ENCODE data around the gene OR52I1.

The OR52I1 gene

DNA sequence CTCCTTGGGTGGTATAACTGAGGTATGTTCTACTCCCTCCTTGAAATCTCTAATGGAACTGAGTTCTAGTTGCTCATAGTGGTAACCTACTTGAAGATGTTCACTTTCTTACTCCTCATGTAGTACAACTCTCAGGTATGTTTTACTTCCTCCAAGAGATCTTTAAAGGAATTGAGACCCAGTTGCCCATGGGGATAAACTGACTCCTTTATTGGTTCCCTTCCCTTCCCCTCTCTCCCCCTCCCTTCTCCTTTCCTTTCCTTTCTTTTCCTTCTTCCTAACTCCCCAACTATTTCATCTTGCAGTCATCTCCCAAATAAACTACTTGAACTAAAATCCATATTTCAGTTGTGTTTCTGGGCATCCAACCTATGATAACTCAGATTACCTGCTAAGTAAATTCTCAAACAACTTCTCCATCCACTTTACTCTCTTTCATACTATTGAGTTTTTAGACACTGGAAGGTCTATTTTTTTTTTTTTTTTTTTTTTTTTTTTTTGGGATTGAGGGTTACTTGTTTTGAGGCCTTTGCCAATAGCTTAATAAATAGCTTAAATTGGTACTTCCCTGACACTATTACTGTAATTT lies 22.1 kb downstream of the OR52I1 start:
- TF ChIP-seq, protein P1, sequence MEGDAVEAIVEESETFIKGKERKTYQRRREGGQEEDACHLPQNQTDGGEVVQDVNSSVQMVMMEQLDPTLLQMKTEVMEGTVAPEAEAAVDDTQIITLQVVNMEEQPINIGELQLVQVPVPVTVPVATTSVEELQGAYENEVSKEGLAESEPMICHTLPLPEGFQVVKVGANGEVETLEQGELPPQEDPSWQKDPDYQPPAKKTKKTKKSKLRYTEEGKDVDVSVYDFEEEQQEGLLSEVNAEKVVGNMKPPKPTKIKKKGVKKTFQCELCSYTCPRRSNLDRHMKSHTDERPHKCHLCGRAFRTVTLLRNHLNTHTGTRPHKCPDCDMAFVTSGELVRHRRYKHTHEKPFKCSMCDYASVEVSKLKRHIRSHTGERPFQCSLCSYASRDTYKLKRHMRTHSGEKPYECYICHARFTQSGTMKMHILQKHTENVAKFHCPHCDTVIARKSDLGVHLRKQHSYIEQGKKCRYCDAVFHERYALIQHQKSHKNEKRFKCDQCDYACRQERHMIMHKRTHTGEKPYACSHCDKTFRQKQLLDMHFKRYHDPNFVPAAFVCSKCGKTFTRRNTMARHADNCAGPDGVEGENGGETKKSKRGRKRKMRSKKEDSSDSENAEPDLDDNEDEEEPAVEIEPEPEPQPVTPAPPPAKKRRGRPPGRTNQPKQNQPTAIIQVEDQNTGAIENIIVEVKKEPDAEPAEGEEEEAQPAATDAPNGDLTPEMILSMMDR (IDR thresholded peaks at IDR 0.05; ENCODE audit: low read depth, low read length, missing control alignments): no peak
- DNase-seq: no peak
- no peak overlapping the region for H3K27ac ChIP-seq
- no peaks in the 10 kb centered on the region for H3K36me3 ChIP-seq (replicated peaks)
- no peaks in the 10 kb centered on the region for H3K27me3 ChIP-seq (replicated peaks)
- H3K4me3 ChIP-seq (ENCODE audit: low read depth, low read length): no peak overlapping the region
- in situ Hi-C loops (cut with HindIII; ENCODE audit: low pct_ligation_motif_present, low sequenced_read_pairs): no loop called here

DNA sequence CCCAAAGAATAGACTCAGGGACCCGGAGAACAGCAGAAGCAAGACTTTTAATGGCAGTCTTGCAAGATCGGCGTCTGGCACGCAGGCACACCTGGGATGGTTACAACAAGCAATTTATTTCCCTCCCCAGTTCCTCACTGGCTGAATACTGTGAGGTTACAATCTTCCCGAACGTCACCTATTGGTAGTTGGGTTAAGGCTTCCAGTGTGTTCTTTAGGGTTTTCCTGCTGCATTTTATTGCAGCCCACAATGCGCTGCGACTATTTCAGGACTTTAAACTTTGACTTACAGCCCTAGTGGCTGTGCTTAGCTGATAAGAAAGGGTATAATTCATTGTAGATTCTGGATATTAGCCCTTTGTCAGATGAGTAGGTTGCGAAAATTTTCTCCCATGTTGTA lies 25.7 kb downstream of the OR52I1 start:
- DNase-seq: no peak
- H3K36me3 ChIP-seq (replicated peaks): no peaks in the 10 kb centered on the region
- no peak overlapping the region for H3K27ac ChIP-seq
- in situ Hi-C loops (cut with HindIII; ENCODE audit: low pct_ligation_motif_present, low sequenced_read_pairs): no loop called here
- no peaks in the 10 kb centered on the region for H3K27me3 ChIP-seq (replicated peaks)
- TF ChIP-seq, protein P1 (IDR thresholded peaks at IDR 0.05; ENCODE audit: low read depth, low read length, missing control alignments): no peak
- no peak overlapping the region for H3K4me3 ChIP-seq (ENCODE audit: low read depth, low read length)

DNA sequence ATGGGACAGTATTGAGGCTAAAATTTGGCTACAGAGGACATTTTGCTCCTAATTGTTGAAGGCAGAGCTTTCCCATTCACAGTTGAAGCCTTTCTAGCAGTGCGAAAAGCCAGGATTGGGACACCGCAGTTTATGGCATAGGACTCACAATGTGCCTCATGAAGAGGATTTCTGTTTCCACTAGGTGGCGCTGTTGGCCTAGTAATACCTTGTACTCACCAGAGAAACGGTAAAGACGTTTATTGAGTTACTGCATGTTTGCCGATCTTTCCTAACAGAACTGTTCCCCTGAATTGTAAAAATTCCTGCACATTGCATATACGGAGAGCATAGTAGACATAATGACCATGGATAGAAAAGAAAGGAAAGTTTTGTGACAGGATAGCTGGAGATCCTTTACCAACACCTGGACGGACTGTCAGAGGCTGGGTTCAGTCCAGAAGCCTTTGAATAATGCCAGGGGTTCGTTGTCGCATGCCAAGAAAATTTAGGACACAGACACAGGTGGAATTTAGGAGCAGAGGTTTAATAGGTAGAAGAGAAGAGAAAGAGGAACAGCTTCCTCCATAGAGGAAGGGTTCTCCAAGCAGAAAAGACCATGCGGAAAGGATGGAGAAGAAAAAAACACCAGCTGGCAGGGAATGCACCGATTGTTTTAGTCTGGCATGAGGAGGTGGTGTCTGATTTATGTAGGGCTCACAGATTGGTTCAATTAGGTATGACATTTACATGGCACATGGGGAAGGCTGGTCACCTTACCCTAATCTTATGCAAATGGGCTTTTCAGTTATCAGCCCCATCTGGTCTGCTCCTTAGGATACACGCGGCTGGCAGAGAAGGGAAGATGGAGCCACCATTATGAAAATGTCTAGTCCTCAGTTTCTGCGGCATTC lies 32.6 kb downstream of the OR52I1 start:
- TF ChIP-seq, protein P1 (IDR thresholded peaks at IDR 0.05; ENCODE audit: low read depth, low read length, missing control alignments): peak; percentile 74
- no peak overlapping the region for H3K4me3 ChIP-seq (ENCODE audit: low read depth, low read length)
- peak; percentile 81 for DNase-seq
- H3K27me3 ChIP-seq (replicated peaks): no peaks in the 10 kb centered on the region
- no peaks in the 10 kb centered on the region for H3K36me3 ChIP-seq (replicated peaks)
- in situ Hi-C loops (cut with HindIII; ENCODE audit: low pct_ligation_motif_present, low sequenced_read_pairs): no loop called here
- H3K27ac ChIP-seq: no peak overlapping the region

DNA sequence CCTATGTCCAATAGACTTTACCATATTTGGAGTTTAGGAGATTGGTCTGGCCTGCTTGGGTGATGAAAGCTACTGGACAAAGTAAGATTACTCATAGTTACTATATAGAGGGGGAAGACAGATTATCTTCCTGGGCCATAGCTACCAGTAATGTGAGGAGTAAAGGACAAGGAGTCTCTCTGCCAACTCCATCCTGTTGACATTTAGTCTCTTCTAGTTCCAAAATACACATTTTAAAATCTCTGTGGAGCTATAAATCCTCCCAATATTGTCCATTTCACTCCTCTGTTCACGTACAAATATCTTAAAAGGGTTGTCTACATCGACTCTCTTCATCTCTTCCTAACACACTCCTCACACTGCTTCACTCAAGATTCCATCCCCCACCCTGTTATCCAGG lies 42.3 kb downstream of the OR52I1 start:
- Histone ChIP-seq H3K27me3 (replicated peaks) (no peaks in the 10 kb centered on the region), H3K36me3 (replicated peaks) (no peaks in the 10 kb centered on the region), H3K27ac (no peak overlapping the region), H3K4me3 (ENCODE audit: low read depth, low read length) (no peak overlapping the region)
- DNase-seq: no peak
- in situ Hi-C loops (cut with HindIII; ENCODE audit: low pct_ligation_motif_present, low sequenced_read_pairs): no loop called here
- TF ChIP-seq, protein P1 (IDR thresholded peaks at IDR 0.05; ENCODE audit: low read depth, low read length, missing control alignments): no peak

DNA sequence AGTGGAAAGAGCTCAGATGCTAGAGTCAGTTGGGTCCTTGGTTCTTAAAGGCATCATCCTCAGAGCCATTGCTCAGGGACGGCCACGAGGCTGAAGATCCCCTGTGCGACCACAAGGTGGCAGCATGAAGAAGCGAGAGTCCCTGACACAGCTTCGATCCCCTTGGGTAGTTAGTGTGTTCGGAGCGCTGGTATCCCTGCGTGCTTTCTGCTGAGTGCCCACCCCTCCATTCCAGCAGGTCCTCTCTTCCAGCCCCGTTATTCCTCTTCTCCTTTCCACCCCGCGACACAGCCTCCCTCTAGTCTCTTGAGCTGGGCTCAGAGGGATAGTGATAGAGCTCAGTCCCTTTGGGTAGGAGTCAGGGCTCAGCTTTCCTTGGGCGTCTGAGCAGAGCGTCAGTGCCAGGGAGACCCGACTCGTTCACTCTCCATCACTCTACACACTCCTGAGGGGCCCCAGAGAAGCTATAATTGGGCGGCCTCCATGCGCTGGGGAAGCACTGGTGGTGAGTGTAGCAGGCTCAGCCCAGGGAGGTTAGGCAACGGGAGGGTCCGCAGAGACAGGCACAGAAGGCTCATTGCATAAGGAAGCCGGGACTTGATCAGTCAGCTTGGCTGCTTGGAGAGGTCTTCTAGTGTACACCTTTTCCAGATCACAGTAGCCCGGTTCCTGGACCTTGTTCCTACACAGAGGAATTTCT lies 43.3 kb downstream of the OR52I1 start, which contains the start of gene OR51D1:
TSS of gene OR51D1 (plus strand) at position 516 of the 700 bp plus-strand sequence. CDS start 2,314 bp downstream, outside the sequence.
- no peaks in the 10 kb centered on the region for H3K36me3 ChIP-seq (replicated peaks)
- no peaks in the 10 kb centered on the region for H3K27me3 ChIP-seq (replicated peaks)
- TF ChIP-seq, protein P1 (IDR thresholded peaks at IDR 0.05; ENCODE audit: low read depth, low read length, missing control alignments): peak; percentile 96
- DNase-seq: peak; percentile 72
- no peak within 1 kb of the TSS for H3K27ac ChIP-seq
- in situ Hi-C loops (cut with HindIII; ENCODE audit: low pct_ligation_motif_present, low sequenced_read_pairs): no loop called here
- peak within 1 kb of the TSS; percentile 24 for H3K4me3 ChIP-seq (ENCODE audit: low read depth, low read length)
